ENCODE results near the gene CLEC4A. TPM values are rescaled to one million over a fixed set of nuclear protein-coding genes. Genes with fewer than 3 reads are reported as not detected.
"Not testable (repeated sequence)": the region's sequence is repeated elsewhere in the genome, so short reads cannot be mapped to it uniquely, and the experiment has no call there.

The CLEC4A gene
- total RNA-seq, 1 donor from 2014 or later: 0.36 TPM

GRCh38 chr12:8078916-8079315 is 44.5 kb upstream of the CLEC4A start:
- no peaks in the 10 kb centered on the region for H3K27me3 Mint-ChIP-seq
- no peak overlapping the region for H3K27ac Mint-ChIP-seq
- H3K36me3 Mint-ChIP-seq (ENCODE audit: insufficient read depth): no peaks in the 10 kb centered on the region
- TF ChIP-seq, protein P1, sequence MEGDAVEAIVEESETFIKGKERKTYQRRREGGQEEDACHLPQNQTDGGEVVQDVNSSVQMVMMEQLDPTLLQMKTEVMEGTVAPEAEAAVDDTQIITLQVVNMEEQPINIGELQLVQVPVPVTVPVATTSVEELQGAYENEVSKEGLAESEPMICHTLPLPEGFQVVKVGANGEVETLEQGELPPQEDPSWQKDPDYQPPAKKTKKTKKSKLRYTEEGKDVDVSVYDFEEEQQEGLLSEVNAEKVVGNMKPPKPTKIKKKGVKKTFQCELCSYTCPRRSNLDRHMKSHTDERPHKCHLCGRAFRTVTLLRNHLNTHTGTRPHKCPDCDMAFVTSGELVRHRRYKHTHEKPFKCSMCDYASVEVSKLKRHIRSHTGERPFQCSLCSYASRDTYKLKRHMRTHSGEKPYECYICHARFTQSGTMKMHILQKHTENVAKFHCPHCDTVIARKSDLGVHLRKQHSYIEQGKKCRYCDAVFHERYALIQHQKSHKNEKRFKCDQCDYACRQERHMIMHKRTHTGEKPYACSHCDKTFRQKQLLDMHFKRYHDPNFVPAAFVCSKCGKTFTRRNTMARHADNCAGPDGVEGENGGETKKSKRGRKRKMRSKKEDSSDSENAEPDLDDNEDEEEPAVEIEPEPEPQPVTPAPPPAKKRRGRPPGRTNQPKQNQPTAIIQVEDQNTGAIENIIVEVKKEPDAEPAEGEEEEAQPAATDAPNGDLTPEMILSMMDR (IDR thresholded peaks at IDR 0.05; ENCODE audit: unreplicated experiment): no peak
- peaks cover 15% of the 10 kb centered on the region for H3K4me1 Mint-ChIP-seq (ENCODE audit: low read depth)
- no peak overlapping the region for H3K4me3 Mint-ChIP-seq (ENCODE audit: low read depth)
- H3K9me3 Mint-ChIP-seq (ENCODE audit: low read depth): no peaks in the 10 kb centered on the region
- no peak for DNase-seq (ENCODE audit: low spot score, unreplicated experiment)

- TF ChIP-seq, protein P1 (IDR thresholded peaks at IDR 0.05; ENCODE audit: unreplicated experiment): no peak
- Mint-ChIP-seq H3K4me3 (ENCODE audit: low read depth) (peak overlapping the region; percentile 7), H3K9me3 (ENCODE audit: low read depth) (no peaks in the 10 kb centered on the region), H3K27ac (peak overlapping the region; percentile 14), H3K27me3 (no peaks in the 10 kb centered on the region), H3K36me3 (ENCODE audit: insufficient read depth) (no peaks in the 10 kb centered on the region), H3K4me1 (ENCODE audit: low read depth) (peaks cover 23% of the 10 kb centered on the region)
- DNase-seq (ENCODE audit: low spot score, unreplicated experiment): no peak
Observed at GRCh38 chr12:8080120-8080519, 43.3 kb upstream of the CLEC4A start.

DNA sequence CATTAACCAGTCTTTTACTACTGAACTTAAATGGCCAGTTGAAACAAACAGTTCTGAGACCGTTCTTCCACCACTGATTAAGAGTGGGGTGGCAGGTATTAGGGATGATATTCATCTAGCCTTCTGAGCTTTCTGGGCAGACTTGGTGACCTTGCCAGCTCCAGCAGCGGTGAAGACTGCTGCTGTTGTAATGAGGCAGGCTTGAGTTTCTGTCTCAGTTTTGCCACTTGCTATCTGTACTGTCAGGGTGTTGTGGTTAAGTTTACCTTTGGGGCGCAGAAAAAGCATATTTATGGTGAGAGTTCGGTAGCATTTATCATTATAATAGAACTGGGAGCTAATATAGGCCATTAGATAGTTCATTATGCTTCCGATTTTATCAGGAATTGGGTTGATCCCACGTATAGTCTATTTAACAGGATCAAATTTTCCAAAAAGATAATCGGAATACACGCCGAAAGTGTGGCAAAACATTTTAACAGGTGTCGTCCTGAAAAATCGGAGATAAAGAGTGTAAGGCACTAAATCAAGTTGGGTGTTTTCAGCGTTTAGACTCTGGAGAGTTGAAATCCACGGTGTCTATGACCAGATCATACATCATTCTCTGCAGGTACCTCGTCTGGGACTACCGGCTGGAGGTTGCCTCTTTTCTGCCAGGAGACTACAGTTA is 42.0 kb upstream of the CLEC4A start:
- no peaks in the 10 kb centered on the region for H3K9me3 Mint-ChIP-seq (ENCODE audit: low read depth)

GRCh38 chr12:8082808-8083100 is 40.7 kb upstream of the CLEC4A start:
- no peaks in the 10 kb centered on the region for H3K9me3 Mint-ChIP-seq (ENCODE audit: low read depth)
- peaks cover 23% of the 10 kb centered on the region for H3K4me1 Mint-ChIP-seq (ENCODE audit: low read depth)
- peak overlapping the region; percentile 93 for H3K27ac Mint-ChIP-seq
- peak overlapping the region; percentile 96 for H3K4me3 Mint-ChIP-seq (ENCODE audit: low read depth)
- TF ChIP-seq, protein P1 (IDR thresholded peaks at IDR 0.05; ENCODE audit: unreplicated experiment): no peak
- H3K36me3 Mint-ChIP-seq (ENCODE audit: insufficient read depth): no peaks in the 10 kb centered on the region
- no peak for DNase-seq (ENCODE audit: low spot score, unreplicated experiment)
- H3K27me3 Mint-ChIP-seq: no peaks in the 10 kb centered on the region

More for the DNA sequence above, 42.0 kb upstream of the CLEC4A start:
- H3K36me3 Mint-ChIP-seq (ENCODE audit: insufficient read depth): no peaks in the 10 kb centered on the region
- TF ChIP-seq, protein P1 (IDR thresholded peaks at IDR 0.05; ENCODE audit: unreplicated experiment): no peak
- no peak for DNase-seq (ENCODE audit: low spot score, unreplicated experiment)
- peaks cover 23% of the 10 kb centered on the region for H3K4me1 Mint-ChIP-seq (ENCODE audit: low read depth)
- no peaks in the 10 kb centered on the region for H3K27me3 Mint-ChIP-seq
- peak overlapping the region; percentile 93 for H3K27ac Mint-ChIP-seq
- H3K4me3 Mint-ChIP-seq (ENCODE audit: low read depth): peak overlapping the region; percentile 96

DNA sequence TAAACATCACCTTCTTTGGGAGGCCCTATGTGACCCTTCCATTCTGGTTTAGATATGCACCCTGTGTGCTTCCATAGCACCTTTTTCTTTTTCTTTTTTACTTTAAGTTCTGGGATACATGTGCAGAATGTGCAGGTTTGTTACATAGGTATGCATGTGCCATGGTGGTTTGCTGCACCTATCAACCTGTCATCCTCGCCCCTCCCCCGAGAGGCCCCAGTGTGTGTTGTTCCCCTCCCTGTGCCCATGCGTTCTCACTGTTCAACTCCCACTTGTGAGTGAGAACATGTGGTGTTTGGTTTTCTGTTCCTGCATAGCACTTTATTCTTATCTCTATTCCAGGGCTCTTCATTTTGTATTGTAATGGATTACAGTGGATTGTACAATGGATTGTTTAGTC is 39.1 kb upstream of the CLEC4A start:
- not testable (repeated sequence) for H3K9me3 Mint-ChIP-seq (ENCODE audit: low read depth); H3K27me3 Mint-ChIP-seq; DNase-seq (ENCODE audit: low spot score, unreplicated experiment); H3K36me3 Mint-ChIP-seq (ENCODE audit: insufficient read depth)
- peaks cover 23% of the 10 kb centered on the region for H3K4me1 Mint-ChIP-seq (ENCODE audit: low read depth)
- peak overlapping the region; percentile 82 for H3K27ac Mint-ChIP-seq
- H3K4me3 Mint-ChIP-seq (ENCODE audit: low read depth): peak overlapping the region; percentile 61

GRCh38 chr12:8087666-8088065 is 35.8 kb upstream of the CLEC4A start:
- Mint-ChIP-seq H3K27me3 (no peaks in the 10 kb centered on the region), H3K4me3 (ENCODE audit: low read depth) (no peak overlapping the region), H3K36me3 (ENCODE audit: insufficient read depth) (peaks cover 14% of the 10 kb centered on the region), H3K9me3 (ENCODE audit: low read depth) (no peaks in the 10 kb centered on the region), H3K4me1 (ENCODE audit: low read depth) (peaks cover 14% of the 10 kb centered on the region), H3K27ac (no peak overlapping the region)
- TF ChIP-seq, protein P1 (IDR thresholded peaks at IDR 0.05; ENCODE audit: unreplicated experiment): no peak
- DNase-seq (ENCODE audit: low spot score, unreplicated experiment): no peak

Data from progenitor cell of endocrine pancreas (in vitro differentiated cells).